Measurements from ENCODE around the gene AMIGO3.
"Not testable (repeated sequence)": the region's sequence is repeated elsewhere in the genome, so short reads cannot be mapped to it uniquely, and the experiment has no call there.

The AMIGO3 gene

DNA sequence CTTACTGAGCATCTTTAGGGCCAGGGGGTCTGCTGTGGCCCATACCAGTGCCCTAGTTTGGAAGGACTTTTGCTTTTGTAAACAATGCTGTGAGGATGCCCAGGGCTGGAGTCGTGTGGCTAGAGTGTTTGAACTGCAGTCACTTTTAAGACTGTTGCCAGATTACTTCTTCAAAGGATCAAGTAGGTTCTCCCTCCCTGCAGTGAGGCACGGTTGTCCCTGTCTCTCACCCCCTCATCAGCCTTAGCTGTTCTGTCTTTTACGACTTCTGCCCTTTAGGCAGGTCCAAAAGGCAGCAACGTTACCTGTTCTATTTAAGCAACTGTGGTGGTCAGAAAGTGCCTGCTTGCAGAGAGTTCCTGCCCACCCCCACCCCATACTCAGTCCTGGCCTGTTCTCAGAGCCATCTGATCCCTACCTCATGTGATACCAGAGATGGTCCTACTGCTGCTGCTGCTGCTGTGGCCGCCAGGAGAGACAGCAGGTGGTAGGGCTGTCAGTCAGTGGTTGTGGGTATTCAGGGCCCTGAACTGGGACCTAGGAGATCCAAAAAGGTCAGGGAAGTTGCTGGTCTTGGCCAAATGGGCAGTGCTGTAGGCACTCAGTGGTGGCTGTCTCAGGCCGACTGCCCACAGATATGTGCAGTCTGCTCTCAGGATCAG is 24.9 kb downstream of the AMIGO3 start:
- H3K27me3 ChIP-seq (ENCODE audit: insufficient read depth, low read length); H3K79me2 ChIP-seq (ENCODE audit: control insufficient read depth, insufficient read depth, low read length, poor library complexity); H3K79me1 ChIP-seq (ENCODE audit: low read length); H3K4ac ChIP-seq (ENCODE audit: low read depth, low read length); H3K4me2 ChIP-seq (ENCODE audit: low read length); H4K8ac ChIP-seq (ENCODE audit: low read depth, low read length); H3K14ac ChIP-seq (ENCODE audit: low read length); H2BK120ac ChIP-seq (ENCODE audit: insufficient read depth, low read length, poor library complexity); H2BK12ac ChIP-seq (ENCODE audit: low read length); H4K12ac ChIP-seq (ENCODE audit: low read depth, low read length); H3K18ac ChIP-seq (ENCODE audit: low read length); H2AK5ac ChIP-seq (ENCODE audit: low read length); H3K23ac ChIP-seq (ENCODE audit: low read length); H3K9ac ChIP-seq (ENCODE audit: low read length); H2AFZ ChIP-seq (ENCODE audit: insufficient read depth, low read length, poor library complexity); H2BK5ac ChIP-seq (ENCODE audit: low read depth, low read length, poor library complexity); H4K91ac ChIP-seq (ENCODE audit: low read depth, low read length); H3K27ac ChIP-seq (ENCODE audit: low read depth, low read length); DNase-seq; H3K9me3 ChIP-seq (ENCODE audit: insufficient read depth, low read depth, low read length); H3K4me3 ChIP-seq (ENCODE audit: low read depth, low read length): not testable (repeated sequence)
- H3K4me1 ChIP-seq (ENCODE audit: control insufficient read depth in 1 of 2, insufficient read depth in 2 of 2, low read length in 2 of 2): peaks cover 2 to 12% of the 10 kb centered on the region in 2 experiments
- H3K36me3 ChIP-seq (ENCODE audit: control insufficient read depth in 1 of 2, insufficient read depth in 2 of 2, low read length in 2 of 2): peaks cover 14 to 24% of the 10 kb centered on the region in 2 experiments
- no CpG with 5 or more reads among the region's 6 CpGs for WGBS (ENCODE audit: extremely low coverage, insufficient coverage, insufficient read length)

DNA sequence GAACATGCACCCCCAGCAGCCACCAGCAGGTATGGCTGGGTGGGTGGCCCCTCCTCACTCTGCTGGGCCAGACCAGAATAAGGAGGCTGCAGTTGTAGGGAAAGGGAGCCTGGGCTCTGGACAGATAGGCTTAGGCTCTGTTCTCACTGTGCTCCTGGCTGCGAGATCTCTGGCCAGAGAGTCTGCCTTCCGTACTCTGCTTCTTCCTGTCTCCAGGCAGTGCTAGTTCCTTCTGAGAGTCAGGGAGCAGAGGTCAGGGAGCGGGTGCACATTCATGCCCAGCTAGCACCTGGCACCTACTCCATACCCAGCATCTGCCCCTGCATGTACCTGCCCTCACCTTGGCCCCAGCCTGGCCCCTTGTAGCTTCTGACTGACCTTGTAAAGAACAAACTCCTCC is 28.0 kb downstream of the AMIGO3 start:
- H3K79me1 ChIP-seq (ENCODE audit: low read length); H3K36me3 ChIP-seq (ENCODE audit: control insufficient read depth in 1 of 2, insufficient read depth in 2 of 2, low read length in 2 of 2): not testable (repeated sequence)

GRCh38 chr3:49690856-49691255 is 28.6 kb downstream of the AMIGO3 start:
- H2BK12ac ChIP-seq (ENCODE audit: low read length); H2BK120ac ChIP-seq (ENCODE audit: insufficient read depth, low read length, poor library complexity); H3K79me2 ChIP-seq (ENCODE audit: control insufficient read depth, insufficient read depth, low read length, poor library complexity); H2AFZ ChIP-seq (ENCODE audit: insufficient read depth, low read length, poor library complexity); H3K9me3 ChIP-seq (ENCODE audit: insufficient read depth, low read depth, low read length); H3K36me3 ChIP-seq (ENCODE audit: control insufficient read depth in 1 of 2, insufficient read depth in 2 of 2, low read length in 2 of 2); H3K18ac ChIP-seq (ENCODE audit: low read length); H3K27ac ChIP-seq (ENCODE audit: low read depth, low read length); H3K4ac ChIP-seq (ENCODE audit: low read depth, low read length); H4K91ac ChIP-seq (ENCODE audit: low read depth, low read length); H3K4me3 ChIP-seq (ENCODE audit: low read depth, low read length); H4K12ac ChIP-seq (ENCODE audit: low read depth, low read length); H3K4me2 ChIP-seq (ENCODE audit: low read length); DNase-seq; H3K23ac ChIP-seq (ENCODE audit: low read length); H3K14ac ChIP-seq (ENCODE audit: low read length); H2AK5ac ChIP-seq (ENCODE audit: low read length); H4K8ac ChIP-seq (ENCODE audit: low read depth, low read length); H3K27me3 ChIP-seq (ENCODE audit: insufficient read depth, low read length); H3K9ac ChIP-seq (ENCODE audit: low read length); H3K79me1 ChIP-seq (ENCODE audit: low read length); H2BK5ac ChIP-seq (ENCODE audit: low read depth, low read length, poor library complexity): not testable (repeated sequence)
- peaks cover 3 to 16% of the 10 kb centered on the region in 2 experiments for H3K4me1 ChIP-seq (ENCODE audit: control insufficient read depth in 1 of 2, insufficient read depth in 2 of 2, low read length in 2 of 2)
- WGBS (ENCODE audit: extremely low coverage, insufficient coverage, insufficient read length): no CpG with 5 or more reads among the region's 3 CpGs

More for the DNA sequence above, 28.0 kb downstream of the AMIGO3 start:
- DNase-seq; H3K4ac ChIP-seq (ENCODE audit: low read depth, low read length); H3K27me3 ChIP-seq (ENCODE audit: insufficient read depth, low read length); H3K14ac ChIP-seq (ENCODE audit: low read length); H4K12ac ChIP-seq (ENCODE audit: low read depth, low read length); H2AK5ac ChIP-seq (ENCODE audit: low read length); H3K4me3 ChIP-seq (ENCODE audit: low read depth, low read length); H3K9ac ChIP-seq (ENCODE audit: low read length); H4K91ac ChIP-seq (ENCODE audit: low read depth, low read length); H2BK5ac ChIP-seq (ENCODE audit: low read depth, low read length, poor library complexity); H4K8ac ChIP-seq (ENCODE audit: low read depth, low read length); H2BK12ac ChIP-seq (ENCODE audit: low read length); H3K79me2 ChIP-seq (ENCODE audit: control insufficient read depth, insufficient read depth, low read length, poor library complexity); H2AFZ ChIP-seq (ENCODE audit: insufficient read depth, low read length, poor library complexity); H3K9me3 ChIP-seq (ENCODE audit: insufficient read depth, low read depth, low read length); H3K27ac ChIP-seq (ENCODE audit: low read depth, low read length); H3K23ac ChIP-seq (ENCODE audit: low read length); H2BK120ac ChIP-seq (ENCODE audit: insufficient read depth, low read length, poor library complexity); H3K18ac ChIP-seq (ENCODE audit: low read length); H3K4me2 ChIP-seq (ENCODE audit: low read length): not testable (repeated sequence)
- H3K4me1 ChIP-seq (ENCODE audit: control insufficient read depth in 1 of 2, insufficient read depth in 2 of 2, low read length in 2 of 2): peaks cover 3 to 14% of the 10 kb centered on the region in 2 experiments
- WGBS (ENCODE audit: extremely low coverage, insufficient coverage, insufficient read length): no CpG with 5 or more reads among the region's 3 CpGs

GRCh38 chr3:49689908-49690624 is 29.4 kb downstream of the AMIGO3 start:
- H3K27me3 ChIP-seq (ENCODE audit: insufficient read depth, low read length); H3K36me3 ChIP-seq (ENCODE audit: control insufficient read depth in 1 of 2, insufficient read depth in 2 of 2, low read length in 2 of 2); H2BK5ac ChIP-seq (ENCODE audit: low read depth, low read length, poor library complexity); H3K23ac ChIP-seq (ENCODE audit: low read length); H3K27ac ChIP-seq (ENCODE audit: low read depth, low read length); H2AFZ ChIP-seq (ENCODE audit: insufficient read depth, low read length, poor library complexity); H3K79me2 ChIP-seq (ENCODE audit: control insufficient read depth, insufficient read depth, low read length, poor library complexity); DNase-seq; H2AK5ac ChIP-seq (ENCODE audit: low read length); H2BK12ac ChIP-seq (ENCODE audit: low read length); H3K9me3 ChIP-seq (ENCODE audit: insufficient read depth, low read depth, low read length); H3K79me1 ChIP-seq (ENCODE audit: low read length): not testable (repeated sequence)
- H3K4me2 ChIP-seq (ENCODE audit: low read length): peak overlapping the region; percentile 99
- H4K91ac ChIP-seq (ENCODE audit: low read depth, low read length): peak overlapping the region; percentile 53
- peaks cover 3 to 18% of the 10 kb centered on the region in 2 experiments for H3K4me1 ChIP-seq (ENCODE audit: control insufficient read depth in 1 of 2, insufficient read depth in 2 of 2, low read length in 2 of 2)
- peak overlapping the region; percentile 86 for H4K8ac ChIP-seq (ENCODE audit: low read depth, low read length)
- H3K14ac ChIP-seq (ENCODE audit: low read length): peak overlapping the region; percentile 62
- peak overlapping the region; percentile 55 for H4K12ac ChIP-seq (ENCODE audit: low read depth, low read length)
- no CpG with 5 or more reads among the region's 16 CpGs for WGBS (ENCODE audit: extremely low coverage, insufficient coverage, insufficient read length)
- peak overlapping the region; percentile 38 for H3K18ac ChIP-seq (ENCODE audit: low read length)
- peak overlapping the region; percentile 88 for H3K9ac ChIP-seq (ENCODE audit: low read length)
- peak overlapping the region; percentile 15 for H2BK120ac ChIP-seq (ENCODE audit: insufficient read depth, low read length, poor library complexity)
- peak overlapping the region; percentile 13 for H3K4ac ChIP-seq (ENCODE audit: low read depth, low read length)
- peak overlapping the region; percentile 89 for H3K4me3 ChIP-seq (ENCODE audit: low read depth, low read length)
